BJ (cell line): Measurements from ENCODE around the gene WFDC2. TPM values are rescaled to one million over a fixed set of nuclear protein-coding genes. Genes with fewer than 3 reads are reported as not detected.

Experiments
- CTCF ChIA-PET: fragments of 350-600 bp; formaldehyde crosslinking; extraction: SDS; loops from one replicate; lab custom pipeline; 2021; ENCODE audit warnings: antibody characterized with exemption, inconsistent platforms; lab: Yijun Ruan, JAX
- POLR2A ChIA-PET: fragments of 300-600 bp; sonication (Branson Sonifier 250); formaldehyde crosslinking; extraction: SDS; loops from one replicate; lab custom pipeline; 2021; ENCODE audit warnings: antibody characterized with exemption; lab: Charles Lee
- DNase-seq: peaks from one replicate; pipeline ENCODE4 v3.0.0-alpha.2; 2011; ENCODE audit warnings: low read depth
- H3K27me3 ChIP-seq: 2 replicates; pipeline ENCODE4 v1.6.0; 2011; ENCODE audit warnings: low read length; ENCODE audit not compliant: control insufficient read depth, insufficient read depth
- H3K36me3 ChIP-seq: 2 replicates; pipeline ENCODE4 v1.5.1; 2011; ENCODE audit warnings: low read length; ENCODE audit not compliant: control insufficient read depth, insufficient read depth
- H3K4me3 ChIP-seq: 2 replicates; pipeline ENCODE4 v1.5.1; 2011; ENCODE audit warnings: low read depth, mild to moderate bottlenecking, control low read depth, low read length
- polyA plus RNA-seq: library from polyadenylated mRNA; depleted of rRNA; stranded (reverse); fragments of >200 nt; gene quantifications from 2 replicates; pipeline ENCODE4 v1.2.3, GENCODE V29; 2011
- TF ChIP-seq, protein P1 (sequence below): IDR thresholded peaks from 2 replicates; pipeline ENCODE4 v1.5.1; 2011; ENCODE audit warnings: low read depth, mild to moderate bottlenecking, control low read depth, inconsistent platforms, low read length, moderate library complexity; ENCODE audit not compliant: insufficient read depth

Gene WFDC2
- polyA plus RNA-seq, 1 experiment: not detected

DNA sequence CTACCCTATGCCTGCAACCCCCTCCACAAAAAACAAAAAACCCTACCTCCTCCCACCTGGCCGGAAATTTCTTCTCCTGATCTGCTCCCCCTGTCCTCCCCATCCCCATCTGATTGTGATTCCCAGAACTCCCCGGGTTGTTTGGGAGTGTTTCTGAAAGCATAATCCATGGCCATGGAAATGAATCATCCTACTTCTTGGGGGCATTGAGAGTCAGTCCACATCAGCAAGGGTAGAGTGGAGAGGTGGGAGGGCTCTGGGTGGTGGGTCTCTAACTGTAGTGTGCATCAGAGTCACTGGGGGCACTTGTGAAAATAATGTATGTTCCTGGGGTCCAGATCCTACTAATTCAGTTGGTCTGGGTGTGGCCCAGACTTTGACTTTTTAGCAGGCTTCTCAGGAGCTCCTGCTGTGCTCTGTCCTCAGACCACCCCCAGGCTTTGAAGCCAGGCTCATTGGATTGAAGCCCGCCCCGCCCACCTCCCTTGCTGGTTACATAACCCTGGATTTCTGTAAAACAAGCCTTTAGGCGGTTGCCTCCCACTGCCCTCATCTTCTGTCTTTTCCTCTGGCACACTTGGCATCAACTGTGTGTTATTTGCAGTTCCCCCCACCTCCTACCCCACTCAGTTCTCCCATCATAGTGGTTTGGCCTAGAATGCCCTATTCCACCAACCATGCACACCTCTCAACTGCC, 43.1 kb upstream of the WFDC2 start:
- TF ChIP-seq, protein P1, sequence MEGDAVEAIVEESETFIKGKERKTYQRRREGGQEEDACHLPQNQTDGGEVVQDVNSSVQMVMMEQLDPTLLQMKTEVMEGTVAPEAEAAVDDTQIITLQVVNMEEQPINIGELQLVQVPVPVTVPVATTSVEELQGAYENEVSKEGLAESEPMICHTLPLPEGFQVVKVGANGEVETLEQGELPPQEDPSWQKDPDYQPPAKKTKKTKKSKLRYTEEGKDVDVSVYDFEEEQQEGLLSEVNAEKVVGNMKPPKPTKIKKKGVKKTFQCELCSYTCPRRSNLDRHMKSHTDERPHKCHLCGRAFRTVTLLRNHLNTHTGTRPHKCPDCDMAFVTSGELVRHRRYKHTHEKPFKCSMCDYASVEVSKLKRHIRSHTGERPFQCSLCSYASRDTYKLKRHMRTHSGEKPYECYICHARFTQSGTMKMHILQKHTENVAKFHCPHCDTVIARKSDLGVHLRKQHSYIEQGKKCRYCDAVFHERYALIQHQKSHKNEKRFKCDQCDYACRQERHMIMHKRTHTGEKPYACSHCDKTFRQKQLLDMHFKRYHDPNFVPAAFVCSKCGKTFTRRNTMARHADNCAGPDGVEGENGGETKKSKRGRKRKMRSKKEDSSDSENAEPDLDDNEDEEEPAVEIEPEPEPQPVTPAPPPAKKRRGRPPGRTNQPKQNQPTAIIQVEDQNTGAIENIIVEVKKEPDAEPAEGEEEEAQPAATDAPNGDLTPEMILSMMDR: no peak
- DNase-seq: no peak
- ChIA-PET CTCF (interaction anchor here (0.9 to 1.9 kb wide), 2 partner anchors 11 to 56 kb away, joined by 3 to 7 read pairs; no protein-coding TSS in a partner anchor), POLR2A (no interaction called here)
- H3K36me3 ChIP-seq: peaks cover 10% of the 10 kb centered on the region
- H3K4me3 ChIP-seq: no peak overlapping the region
- no peaks in the 10 kb centered on the region for H3K27me3 ChIP-seq

DNA sequence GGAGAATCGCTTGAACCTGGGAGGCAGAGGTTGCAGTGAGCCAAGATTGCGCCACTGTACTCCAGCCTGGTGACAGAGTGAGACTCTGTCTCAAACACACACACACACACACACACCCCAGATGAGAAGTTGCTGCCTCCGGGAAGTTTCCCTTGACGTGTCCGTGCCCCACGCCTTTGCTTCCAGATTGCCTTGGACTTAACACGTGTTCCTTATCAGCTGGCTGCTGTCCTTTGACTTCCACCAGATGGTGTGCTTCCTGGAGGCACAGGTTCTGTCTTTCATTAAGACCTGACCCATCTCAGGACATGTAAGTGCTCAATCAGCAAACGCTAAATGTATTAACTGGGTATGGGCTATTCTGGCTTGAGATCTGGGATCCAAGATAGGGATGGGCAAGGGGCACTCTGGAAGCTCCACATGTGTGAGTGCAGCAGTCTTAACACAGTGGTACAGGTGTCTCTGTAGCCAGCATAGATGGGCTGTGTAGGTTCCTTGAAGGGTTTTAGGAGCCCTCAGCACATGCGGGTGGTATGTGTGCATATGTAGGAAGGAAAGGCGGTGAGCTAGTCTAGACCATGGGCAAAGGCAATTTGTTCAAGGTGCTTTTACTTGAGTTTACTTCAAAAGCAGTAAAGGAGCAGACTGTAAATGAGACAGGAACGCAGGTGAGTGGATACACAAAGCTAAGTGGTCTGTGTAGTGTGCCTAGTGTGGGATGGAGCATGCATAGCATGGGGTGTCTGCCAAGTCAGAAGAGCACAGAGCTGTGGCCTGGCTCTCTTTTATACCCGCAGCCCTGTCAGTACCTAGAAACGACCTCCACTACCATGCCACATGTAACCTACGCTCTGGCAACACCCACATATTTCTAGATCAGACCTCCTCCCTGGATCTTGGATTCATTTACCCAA, 42.1 kb upstream of the WFDC2 start:
- POLR2A ChIA-PET: no interaction called here
- no peak overlapping the region for H3K4me3 ChIP-seq
- CTCF ChIA-PET: interaction anchor here (0.8 to 1.5 kb wide), 4 partner anchors 10 to 108 kb away, joined by 3 to 5 read pairs (median 3); no protein-coding TSS in a partner anchor

DNA sequence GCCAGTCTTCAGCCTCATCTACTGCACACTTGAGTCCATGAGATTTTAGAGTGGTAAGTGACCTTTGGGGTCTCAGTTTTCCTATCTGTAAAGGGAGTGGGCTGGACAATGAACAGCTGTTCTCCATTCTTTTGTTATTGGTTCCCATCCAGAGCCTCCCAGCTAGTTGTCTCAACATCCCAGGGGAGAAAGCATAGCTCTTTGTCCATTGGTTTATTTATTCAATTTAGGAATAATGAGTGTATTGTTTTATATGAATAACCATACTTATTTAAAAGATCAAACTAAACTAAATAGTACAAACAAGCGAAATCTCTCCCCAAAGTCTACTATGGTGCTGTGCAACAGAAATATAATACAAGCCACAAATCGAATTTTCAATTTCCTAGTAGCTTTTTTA, 39.9 kb upstream of the WFDC2 start:
- no peak for DNase-seq
- H3K4me3 ChIP-seq: no peak overlapping the region
- CTCF ChIA-PET: interaction anchor here (0.7 to 1.4 kb wide), 7 partner anchors 16 to 136 kb away, joined by 3 to 5 read pairs (median 3); partner anchors contain the start of gene SYS1
- H3K27me3 ChIP-seq: no peaks in the 10 kb centered on the region
- no peaks in the 10 kb centered on the region for H3K36me3 ChIP-seq
- TF ChIP-seq, protein P1: no peak
- POLR2A ChIA-PET: no interaction called here

More for the DNA sequence above, 42.1 kb upstream of the WFDC2 start:
- DNase-seq: no peak
- TF ChIP-seq, protein P1: no peak
- H3K36me3 ChIP-seq: peaks cover 8% of the 10 kb centered on the region
- H3K27me3 ChIP-seq: no peaks in the 10 kb centered on the region

- POLR2A ChIA-PET: no interaction called here
- no peak overlapping the region for H3K4me3 ChIP-seq
- no peaks in the 10 kb centered on the region for H3K27me3 ChIP-seq
- no peak for DNase-seq
- H3K36me3 ChIP-seq: no peaks in the 10 kb centered on the region
- TF ChIP-seq, protein P1: no peak
- CTCF ChIA-PET: interaction anchor here (1.0 kb wide), 1 partner anchor 15 kb away, joined by 3 read pairs; no protein-coding TSS in a partner anchor
These were observed 37.3 kb upstream of the WFDC2 start for GRCh38 chr20:45432294-45432693.

DNA sequence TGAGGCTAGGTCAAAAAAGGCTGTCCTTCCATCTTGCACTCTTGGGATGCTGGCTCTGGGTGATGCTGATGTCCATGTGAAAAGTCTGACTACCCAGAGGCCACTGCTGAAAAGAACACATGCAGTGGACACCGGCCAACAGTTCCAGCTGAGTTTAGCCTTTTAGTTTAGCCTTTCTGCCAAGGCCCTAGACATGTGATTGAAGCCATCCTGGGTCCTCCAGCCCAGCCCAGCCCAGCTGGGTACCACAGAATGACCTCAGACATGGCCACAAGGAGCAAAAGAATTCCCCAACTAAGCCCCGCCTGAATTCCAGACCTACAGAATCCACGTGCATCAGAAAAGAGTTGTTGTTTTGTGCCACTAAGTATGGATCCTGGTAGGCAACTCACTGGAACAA, 36.2 kb upstream of the WFDC2 start:
- TF ChIP-seq, protein P1: no peak
- no peak for DNase-seq
- H3K4me3 ChIP-seq: no peak overlapping the region
- H3K27me3 ChIP-seq: no peaks in the 10 kb centered on the region
- CTCF ChIA-PET: interaction anchor here (0.7 to 6.3 kb wide), 4 partner anchors 61 to 113 kb away, joined by 3 to 101 read pairs (median 39); partner anchors contain the start of genes SYS1 and TP53TG5
- H3K36me3 ChIP-seq: no peaks in the 10 kb centered on the region
- POLR2A ChIA-PET: no interaction called here
